NCI-H748 treated with DMSO at 0.1 percent for 48 hours (cell line): ENCODE results near the gene BNC2.
"Not testable (repeated sequence)": the region's sequence is repeated elsewhere in the genome, so short reads cannot be mapped to it uniquely, and the experiment has no call there.

Source experiments
- DNase-seq: peaks from one replicate; lab custom pipeline; 2025; lab: John Stamatoyannopoulos, UW

The BNC2 gene, protein sequence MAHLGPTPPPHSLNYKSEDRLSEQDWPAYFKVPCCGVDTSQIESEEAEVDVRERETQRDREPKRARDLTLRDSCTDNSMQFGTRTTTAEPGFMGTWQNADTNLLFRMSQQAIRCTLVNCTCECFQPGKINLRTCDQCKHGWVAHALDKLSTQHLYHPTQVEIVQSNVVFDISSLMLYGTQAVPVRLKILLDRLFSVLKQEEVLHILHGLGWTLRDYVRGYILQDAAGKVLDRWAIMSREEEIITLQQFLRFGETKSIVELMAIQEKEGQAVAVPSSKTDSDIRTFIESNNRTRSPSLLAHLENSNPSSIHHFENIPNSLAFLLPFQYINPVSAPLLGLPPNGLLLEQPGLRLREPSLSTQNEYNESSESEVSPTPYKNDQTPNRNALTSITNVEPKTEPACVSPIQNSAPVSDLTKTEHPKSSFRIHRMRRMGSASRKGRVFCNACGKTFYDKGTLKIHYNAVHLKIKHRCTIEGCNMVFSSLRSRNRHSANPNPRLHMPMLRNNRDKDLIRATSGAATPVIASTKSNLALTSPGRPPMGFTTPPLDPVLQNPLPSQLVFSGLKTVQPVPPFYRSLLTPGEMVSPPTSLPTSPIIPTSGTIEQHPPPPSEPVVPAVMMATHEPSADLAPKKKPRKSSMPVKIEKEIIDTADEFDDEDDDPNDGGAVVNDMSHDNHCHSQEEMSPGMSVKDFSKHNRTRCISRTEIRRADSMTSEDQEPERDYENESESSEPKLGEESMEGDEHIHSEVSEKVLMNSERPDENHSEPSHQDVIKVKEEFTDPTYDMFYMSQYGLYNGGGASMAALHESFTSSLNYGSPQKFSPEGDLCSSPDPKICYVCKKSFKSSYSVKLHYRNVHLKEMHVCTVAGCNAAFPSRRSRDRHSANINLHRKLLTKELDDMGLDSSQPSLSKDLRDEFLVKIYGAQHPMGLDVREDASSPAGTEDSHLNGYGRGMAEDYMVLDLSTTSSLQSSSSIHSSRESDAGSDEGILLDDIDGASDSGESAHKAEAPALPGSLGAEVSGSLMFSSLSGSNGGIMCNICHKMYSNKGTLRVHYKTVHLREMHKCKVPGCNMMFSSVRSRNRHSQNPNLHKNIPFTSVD

DNA sequence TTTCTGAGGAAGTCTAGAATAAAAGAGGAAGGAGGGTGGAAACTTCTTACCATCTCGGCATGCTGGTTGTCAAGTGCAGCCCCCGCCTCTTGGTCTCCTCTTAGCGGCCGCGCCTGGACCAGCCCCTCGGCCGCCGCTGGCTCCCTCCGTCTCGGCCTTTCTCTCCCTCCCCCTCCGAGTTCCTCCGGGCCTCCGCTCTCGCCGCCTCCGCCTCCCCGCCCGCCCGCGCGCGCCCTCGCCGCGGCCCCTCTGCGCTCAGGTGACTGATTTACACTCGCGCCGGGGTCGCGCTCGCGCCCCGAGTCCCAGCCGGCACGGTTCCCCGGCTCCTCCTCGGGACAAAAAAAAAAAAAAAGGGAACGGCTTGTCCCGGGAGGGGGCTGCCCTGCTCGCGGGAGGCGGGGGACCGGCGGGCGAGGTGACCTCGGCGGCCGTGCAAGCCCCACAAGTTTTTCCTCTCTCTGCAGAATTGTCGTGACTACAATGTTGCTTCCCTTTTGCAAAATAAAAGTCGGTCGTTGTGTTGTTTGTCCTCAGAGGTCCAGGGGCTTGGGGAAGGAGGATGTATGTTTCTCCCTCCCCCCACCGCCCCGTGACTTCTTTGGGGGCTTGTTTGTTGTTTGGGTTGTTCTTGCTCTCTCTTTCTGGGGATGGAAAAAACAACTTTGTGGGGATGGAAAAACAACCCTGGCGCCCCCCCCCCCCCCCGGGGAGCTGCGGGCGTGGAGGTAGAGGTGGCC is at the start of gene BNC2:
Gene BNC2 (minus strand): TSS at position 75 of the 740 bp plus-strand sequence. CDS start 22 bp downstream, at position 53.
- peak; percentile 28 for DNase-seq

DNA sequence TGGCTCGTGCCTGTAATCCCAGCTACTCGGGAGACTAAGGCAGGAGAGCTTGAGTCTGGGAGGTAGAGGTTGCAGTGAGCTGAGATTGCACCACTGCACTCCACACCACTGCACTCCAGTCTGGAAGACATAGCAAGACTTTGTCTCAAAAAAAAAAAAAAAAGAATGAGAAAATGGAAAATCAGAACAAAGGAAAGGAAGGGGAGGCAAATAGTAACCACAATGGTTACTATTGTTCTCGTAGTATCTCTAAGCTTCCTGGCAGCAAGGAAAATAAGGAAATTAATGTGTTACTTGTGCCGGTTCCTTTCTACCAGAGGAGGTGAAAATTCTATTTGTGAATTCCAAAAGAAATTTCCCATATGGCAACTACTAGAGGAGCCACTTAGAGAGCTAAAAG is 48.5 kb upstream of the BNC2 start:
- no peak for DNase-seq

DNA sequence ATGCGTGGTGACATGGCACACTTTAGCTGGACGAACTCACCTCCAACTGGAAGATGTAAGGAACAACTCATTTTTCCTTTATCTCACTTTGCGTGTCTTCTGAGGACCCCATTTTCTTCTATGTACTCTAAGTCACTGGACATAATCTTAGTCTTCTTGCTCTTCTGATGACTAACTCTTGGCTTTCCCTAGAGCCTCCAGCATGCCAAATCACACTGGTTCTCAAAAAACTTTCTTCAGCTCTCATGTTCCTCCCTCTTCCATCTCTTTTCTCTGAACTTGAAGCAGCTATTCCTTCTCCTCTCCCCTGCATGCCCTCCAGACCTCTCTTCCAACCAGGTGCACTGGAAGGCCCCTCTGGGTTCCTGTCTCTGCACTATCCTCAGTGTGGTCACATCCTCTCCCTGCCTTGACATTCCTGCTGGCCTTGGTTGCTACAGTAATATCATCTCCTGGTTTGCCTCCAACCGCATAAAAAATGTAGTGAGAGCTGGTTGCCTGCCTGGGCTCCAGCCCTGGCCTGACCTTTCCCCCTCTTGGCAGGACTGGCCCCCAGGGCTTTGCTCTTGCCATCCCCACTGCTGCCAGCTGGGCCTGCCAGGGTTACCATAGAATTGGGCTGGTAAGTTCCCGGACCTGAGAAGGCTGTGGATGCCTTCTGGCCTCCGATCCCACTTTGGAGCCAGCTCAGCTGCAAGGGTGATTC is 44.8 kb upstream of the BNC2 start:
- DNase-seq: no peak

DNA sequence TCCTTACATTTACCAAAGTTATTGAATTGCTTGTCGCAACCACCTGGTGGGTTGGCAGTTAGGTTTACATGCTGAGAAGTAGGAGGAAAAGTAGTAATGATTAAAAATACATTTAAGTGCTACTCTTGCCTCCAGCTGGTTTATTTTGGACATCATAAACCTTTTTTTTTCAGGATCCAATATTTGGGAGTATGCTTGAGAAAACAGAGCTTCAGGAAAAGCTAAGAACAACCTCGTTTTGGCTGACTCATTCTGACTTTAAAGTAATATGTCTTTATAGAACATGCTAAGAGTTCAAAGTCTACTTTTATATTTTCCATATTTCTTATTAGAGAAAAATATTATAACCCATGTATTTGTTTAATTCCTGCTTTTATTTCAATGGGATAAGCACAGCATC is 41.7 kb upstream of the BNC2 start:
- no peak for DNase-seq

DNA sequence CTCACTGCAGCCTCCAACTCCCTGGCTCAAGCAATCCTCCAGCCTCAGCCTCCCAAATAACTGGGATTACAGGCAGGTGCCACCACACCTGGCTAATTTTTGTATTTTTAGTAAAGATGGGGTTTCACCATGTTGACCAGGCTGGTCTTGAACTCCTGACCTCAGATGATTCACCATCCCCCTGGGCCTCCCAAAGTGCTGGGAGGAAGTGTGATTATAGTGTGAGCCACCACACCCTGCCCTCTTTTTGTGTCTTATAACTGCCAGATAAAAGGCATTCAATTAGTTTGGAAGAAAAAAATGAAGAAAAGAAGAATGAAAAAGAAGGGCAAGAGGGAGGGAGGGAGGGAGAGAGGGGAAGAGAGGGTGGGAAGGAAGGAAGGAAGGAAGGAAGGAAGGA is 37.7 kb upstream of the BNC2 start:
- DNase-seq: not testable (repeated sequence)

DNA sequence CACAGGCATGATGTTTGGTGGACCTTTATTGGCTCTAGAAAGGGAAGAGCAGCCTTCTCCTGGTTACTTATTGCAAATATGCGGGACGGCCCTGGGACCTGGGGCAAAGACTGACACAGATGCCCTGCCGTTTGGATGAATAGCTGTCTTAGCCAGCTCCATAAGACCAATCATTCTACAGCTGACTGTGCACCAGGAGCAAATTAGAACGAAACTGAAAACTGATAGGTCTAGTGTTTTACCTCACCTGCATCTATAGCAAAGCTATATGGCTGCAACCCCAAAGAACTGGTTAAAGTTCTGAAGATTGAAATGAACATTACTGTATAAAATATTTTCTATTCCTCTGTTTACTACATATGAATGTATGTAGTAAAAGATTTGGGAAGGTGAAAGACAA is 34.2 kb upstream of the BNC2 start:
- no peak for DNase-seq

DNA sequence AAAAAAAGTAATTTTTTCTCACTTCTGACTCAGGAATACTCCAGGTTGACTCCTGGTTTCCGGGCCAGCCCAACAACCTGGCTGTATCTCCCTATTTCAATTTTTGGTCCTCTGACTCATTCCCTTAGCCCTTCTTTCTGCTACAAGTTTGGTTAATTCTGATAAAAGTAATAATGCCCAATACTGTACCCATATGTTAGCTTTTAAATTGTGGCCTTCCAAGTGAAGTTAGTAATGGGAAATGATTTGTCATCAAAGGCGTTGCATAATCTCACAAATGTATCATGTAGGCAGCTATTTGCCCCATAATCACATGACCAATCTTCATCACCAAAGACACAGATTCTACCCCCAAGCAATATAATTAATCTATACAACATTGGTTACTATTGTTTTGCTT is 31.1 kb upstream of the BNC2 start:
- DNase-seq: no peak

DNA sequence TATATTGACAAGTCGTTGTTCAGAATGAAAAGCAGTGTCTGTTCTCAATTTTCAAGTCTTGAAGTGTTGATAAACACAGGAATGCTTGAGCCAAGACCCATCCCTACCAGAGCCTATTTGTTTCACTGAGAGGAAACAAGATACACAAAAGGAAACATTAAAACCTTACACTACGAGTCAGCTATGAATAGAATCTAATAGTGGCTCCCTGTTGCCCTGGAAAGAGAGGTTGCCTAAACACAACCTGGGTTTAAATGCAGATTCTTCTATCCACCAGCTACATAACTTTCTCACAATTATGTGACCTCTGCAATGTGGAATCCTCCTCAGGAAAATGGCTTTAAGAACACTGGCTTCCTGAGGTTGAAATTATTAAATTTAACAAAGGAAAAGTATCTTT is 29.1 kb upstream of the BNC2 start:
- DNase-seq: no peak

DNA sequence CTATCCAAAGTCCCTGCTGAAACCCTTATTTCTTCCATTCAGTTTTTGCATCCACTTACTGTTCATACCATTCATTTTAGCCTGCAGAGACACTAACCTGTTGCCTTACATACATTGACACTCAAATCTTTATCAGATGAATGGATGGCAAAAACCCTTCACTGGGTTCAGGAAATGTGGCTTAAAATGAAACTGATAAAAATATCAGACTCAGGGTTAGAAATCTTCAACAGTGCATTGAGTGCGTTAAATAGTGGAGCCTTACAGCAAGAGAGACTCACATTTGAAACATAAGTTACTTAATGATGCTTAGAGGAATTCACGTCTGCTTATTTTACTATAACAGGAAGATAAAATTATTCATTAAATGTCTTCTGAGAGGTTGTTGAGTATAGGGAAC is 28.0 kb upstream of the BNC2 start:
- DNase-seq: no peak

DNA sequence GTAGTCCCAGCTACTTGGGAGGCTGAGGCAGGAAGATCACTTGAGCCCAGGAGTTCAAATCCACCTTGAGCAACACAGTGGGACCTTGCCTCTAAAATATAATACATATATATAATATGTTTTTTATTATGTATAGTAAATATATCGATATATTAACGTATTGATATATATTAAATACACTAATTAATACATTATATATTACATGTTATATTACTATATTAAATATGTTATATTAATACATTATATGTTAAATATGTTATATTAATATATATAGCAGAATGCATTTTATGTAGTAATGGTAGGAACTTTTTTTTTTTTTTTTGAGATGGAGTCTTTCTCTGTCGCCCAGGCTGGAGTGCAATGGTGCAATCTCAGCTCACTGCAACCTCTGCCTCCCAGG is 18.1 kb upstream of the BNC2 start:
- DNase-seq: no peak

DNA sequence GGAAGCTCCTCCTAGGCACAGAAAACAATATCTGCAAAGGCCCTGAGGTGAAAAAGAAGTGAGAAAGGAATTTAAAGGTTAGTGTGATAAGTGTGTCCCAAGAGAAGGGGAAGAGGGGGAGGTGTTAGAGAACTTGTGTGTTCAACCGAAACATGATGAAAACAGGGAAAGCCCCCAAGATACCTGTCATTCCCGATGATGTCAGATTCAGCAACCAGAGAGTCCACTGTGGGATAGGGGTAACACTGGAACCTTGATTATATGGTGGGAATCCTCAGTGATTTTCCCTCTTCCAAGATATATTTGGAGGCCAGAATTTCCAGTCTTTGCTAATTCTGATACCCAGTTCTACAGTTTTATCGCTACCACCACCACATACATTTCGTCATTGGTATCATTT is 15.5 kb upstream of the BNC2 start:
- no peak for DNase-seq

DNA sequence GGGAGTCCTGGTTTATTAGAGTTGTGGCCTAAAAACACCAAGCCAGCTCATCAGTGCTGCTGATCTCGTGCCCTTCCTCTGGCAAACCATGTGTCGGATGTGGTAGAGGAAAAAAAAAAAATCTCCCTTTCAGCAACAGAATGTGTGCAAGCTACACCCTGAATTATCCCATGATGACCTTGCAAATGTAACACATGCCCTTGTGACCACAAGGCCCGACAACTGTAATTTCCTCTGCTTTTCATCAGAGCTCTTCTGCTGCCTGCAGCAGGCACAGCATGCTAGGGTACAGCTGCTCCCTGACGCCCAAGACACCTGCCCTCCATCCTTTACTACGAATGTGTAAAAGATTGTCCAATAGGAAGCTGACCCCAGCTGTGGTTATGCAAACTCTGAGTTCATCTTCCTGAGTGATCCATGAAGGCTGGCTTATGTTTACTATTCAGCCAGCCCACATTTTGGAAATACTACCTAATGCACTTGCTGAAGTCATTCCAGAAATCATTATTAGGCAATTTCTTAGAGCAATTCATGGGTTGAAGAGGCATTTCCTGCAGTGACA is 14.6 kb upstream of the BNC2 start:
- no peak for DNase-seq

DNA sequence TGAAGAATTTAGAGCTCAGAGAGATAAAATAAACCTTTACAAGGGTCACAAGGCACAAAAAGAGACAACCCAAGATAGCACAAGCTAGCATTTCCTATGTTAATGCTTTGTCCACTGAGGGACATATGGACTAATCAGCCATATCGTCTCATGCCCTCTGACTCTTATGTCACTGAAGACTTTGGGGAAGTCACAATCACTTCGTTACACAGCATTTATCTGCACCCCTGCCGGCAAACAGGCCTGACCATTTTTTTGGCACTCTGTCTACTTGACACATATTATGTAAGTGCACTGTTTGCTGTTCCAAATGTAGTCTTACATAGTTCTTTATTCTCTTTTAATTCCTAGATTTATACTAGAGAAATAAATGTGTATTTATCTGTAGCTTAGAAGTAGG is 13.9 kb upstream of the BNC2 start:
- no peak for DNase-seq

DNA sequence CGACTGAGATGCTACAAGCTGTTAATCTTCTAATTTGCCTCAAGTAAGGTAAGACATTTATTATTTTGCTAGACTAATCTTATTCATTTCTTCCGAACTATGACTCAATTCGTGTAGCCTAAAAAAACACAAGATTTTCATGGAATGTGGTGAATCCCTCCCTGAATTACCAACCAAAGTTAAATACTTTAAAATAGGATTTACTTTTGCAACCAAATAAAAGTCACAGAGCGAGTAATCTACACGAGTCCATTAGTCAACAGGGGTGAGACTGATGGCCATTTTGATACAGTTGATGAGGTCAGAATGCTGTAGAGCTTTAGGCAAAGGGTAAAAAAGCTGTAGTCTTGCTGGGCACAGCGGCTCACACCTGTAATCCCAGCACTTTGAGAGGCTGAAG is 13.1 kb upstream of the BNC2 start:
- DNase-seq: no peak

DNA sequence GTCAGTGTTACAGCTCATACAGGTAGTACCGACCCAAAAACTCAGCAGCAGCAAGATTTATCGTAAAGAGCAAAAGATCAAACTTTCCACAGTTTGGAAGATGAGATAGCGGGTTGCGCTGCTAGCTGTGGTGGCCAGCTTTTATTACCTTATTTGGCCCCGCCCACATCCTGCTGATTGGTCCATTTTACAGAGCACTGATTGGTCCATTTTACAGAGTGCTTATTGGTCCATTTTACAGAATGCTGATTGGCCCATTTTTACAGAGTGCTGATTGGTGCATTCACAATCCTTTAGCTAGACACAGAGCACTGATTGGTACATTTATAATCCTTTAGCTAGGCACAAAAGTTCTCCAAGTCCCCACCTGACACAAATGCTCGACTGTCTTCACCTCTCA is 12.0 kb upstream of the BNC2 start:
- not testable (repeated sequence) for DNase-seq

DNA sequence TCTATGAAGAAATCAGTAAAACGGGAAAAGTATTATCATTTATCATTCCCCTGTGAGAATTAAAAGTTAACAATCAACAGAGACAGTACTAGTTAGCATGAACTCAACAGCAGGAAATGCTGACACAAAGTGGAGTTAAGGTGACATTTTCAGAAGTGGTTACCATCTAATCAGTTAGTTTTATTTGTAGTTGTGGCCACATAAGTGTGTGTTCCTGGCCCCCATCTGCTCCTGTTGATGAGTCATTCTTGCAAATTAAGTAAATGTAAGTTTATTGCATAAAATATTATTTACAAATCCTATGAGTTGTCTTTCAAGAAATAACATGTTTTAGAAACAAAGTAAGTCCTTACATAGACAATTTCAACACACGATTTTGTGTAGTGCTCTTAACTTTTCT is 8.9 kb upstream of the BNC2 start:
- DNase-seq: no peak

DNA sequence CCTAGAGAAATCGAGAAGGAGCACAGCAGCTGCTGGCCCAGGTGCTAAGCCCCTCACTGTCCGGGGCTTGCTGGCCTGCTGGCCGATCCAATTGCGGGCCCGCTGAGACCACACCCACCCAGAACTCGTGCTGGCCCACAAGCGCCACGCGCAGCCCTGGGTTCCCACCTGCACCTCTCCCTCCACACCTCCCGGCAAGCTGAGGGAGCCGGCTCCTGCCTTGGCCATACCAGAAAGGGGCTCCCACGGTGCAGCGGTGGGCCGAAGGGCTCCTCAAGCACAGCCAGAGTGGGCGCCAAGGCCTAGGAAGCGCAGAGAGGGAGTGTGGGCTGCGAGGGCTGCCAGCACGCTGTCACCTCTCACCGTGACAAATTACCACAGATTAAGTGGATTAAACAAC is 6.8 kb upstream of the BNC2 start:
- no peak for DNase-seq

DNA sequence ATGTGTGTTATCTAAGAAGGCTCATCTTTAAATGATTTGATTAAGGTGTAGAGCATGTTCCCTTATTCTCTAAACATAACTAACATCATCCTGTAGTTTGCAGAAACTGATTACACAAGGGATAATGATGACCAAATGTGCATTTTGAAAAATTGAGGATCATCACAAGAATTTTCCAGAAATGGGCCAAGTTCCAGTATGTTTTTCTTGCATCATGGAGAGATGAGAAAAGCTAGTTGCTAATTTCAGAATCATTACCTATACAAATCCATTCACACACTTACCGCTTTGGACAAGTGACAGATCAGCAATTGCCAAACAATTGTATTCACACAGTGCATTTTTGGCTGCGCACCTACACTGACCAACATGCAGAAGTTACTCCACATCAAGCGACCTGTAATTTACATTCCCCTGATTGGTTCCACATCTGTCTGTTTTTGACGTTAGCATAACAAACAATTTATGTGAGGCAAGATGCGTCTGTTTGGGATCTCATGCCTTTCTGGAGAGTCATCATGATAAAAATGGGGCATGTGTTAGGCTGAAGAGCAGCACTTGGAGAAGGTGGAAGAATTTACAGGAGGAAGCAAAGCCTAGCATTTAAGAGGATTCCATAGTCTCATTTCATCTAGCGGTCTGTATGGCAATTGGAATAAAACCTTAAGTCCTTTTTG is 2.8 kb upstream of the BNC2 start:
- DNase-seq: no peak

DNA sequence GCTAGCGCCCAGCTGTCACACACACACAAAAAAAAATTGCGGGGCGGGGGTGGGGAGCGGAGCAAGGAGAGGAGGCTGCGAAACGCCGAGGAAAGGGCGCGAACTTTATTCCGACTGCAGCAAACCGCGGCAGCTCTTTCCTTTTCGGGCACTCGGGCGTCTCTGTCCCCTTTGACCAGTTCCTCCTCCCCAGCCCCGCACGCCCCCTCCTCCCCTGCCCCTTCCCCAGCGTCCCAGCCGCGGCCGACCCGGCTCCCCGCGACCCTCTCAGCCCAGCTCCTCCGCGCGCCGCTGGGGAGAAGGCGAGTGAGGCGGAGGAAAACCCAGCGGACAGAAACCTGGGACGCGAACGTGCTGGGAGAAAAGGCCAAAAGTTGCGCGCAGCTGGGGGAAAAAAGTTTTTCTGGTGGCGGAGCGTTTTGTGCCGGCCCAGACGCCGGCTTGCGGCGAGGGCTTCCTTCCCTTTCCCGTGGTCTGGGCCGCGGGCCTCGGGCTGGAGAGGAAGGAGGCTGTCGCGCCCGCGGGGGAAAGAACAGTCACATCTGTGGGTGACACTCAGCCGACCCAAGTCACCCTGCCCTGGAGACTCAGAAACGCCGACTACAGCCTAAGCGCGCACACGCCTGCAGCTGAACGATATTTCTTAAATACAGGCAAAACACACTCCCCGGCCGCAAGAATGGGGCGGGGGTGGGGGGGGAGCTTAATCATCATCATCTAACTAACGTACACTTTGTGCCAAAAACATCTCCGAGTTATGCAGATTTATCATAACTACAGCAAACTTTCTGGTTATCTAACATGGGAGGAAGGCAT is 1.1 kb upstream of the BNC2 start:
- no peak for DNase-seq
